HG02798 (cell line): ENCODE results near the gene DLK1.

Source experiments
- ATAC-seq: cut with Tn5 transposase; IDR thresholded peaks from one replicate; pipeline ENCODE4 v1.9.1; 2021; ENCODE audit warnings: mild to moderate bottlenecking; ENCODE audit not compliant: unreplicated experiment, poor library complexity

Gene DLK1

GRCh38 chr14:100773331-100774163, 46.9 kb downstream of the DLK1 start:
- no peak for ATAC-seq

DNA sequence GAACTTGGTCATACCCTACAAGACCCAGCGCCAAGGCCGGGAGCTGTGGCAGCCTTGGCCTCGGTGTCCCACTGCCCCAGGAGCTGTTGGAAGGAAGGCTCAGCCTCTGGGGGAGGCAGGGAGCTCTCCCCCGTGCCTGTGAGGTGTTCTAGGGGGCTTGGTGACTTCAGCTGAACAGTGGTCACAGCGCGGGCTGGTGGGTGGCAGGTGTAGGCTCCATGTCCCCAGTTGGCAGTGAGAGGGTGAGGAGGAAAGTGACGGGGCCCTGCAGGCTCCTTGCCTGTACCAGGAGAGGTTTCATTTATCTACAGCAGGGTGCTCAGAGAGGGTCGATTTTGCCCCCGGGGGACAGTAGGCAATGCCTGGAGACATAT, 47.5 kb downstream of the DLK1 start:
- no peak for ATAC-seq

DNA sequence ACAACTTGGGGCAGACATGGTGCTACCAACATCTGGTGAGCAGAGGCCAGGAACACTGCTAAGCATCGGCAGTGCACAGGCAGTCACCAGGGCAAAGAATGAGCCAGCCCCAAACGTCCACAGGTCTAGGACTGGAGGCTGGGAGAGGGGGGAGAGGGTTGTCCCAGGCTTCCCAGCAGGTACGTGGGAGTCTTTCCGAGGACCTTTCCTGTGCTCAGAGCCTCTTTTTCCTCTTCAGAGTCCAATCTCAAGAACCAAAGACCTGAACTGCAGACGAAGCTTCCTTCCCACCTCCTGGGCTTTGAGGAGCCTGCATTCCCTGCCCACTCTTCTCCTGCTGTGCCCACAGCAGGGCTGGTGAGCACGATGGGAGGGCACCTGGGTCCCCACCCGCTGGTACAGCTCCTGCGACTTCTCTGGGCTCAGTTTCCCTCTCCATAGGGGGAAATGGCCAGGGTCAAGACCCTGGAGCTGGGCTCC, 48.7 kb downstream of the DLK1 start:
- no peak for ATAC-seq

- ATAC-seq: no peak
Measured at GRCh38 chr14:100775831-100776591, 49.3 kb downstream of the DLK1 start.

DNA sequence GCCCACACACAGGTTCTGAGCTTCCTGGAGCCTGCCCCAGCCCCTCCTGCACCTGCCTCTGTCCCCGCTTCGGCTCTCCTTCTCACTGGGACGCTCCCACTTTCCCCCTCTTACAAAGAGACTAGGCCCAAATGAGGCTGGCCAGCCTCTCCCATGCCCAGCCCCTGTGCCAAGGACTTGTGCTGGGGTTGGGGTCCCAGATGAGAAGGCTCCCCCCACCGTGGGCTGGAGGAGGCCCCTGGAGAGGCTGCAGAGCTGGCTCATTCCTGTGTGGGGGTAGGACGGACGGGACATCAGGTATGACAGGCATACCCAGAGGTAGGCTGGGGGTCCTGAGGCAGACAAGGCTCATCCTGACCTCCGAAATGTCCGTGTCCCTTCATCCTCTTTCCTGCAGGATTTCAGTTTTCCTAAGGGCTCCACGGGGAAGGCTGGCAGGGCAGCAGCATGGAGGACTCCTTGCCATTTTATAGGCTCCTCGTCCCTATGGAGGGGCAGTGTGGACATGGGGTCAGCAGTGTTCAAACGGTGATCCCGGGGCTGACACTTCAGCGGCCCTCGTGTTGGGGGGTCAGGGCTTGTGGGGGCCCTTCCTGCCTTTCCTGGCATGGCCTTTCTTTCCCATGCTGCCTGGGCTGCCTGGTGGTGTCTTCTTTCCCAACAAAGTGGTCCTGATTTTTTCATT, 50.1 kb downstream of the DLK1 start:
- no peak for ATAC-seq

GRCh38 chr14:100777366-100777817, 50.7 kb downstream of the DLK1 start:
- ATAC-seq: no peak

DNA sequence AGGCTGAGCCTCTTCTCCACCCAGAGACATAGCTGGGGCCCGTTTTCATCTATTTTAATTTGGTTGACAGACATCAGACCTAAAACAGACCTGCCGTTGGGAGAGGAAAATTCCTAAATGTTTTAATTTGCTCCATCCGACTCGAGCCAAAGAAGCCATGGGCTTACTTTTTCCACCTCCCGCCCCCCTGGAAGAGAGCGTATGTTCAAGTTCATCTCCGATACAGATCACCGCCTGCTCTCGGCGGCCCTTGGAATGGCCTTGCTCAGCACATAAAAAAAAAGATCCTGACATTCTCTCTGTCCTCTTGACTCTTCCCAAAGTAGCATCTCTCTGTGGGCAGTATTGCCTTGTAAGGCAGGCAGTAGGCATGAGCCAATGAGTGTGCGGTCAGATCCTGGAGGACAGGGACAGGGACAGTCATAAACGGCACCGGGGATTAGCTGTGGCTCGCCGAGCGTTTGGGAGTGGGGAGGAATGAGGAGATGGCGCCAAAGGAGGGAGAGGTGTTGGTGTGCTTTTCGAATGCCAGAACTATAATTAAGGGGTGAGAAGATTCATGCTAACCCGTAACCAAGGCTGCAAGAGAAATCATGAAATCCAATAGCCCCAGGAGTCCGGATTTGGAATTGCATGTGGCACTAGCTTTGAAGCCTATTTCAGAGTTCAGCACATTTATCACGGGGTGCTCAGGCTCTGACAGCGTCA, 51.3 kb downstream of the DLK1 start:
- ATAC-seq: no peak

- no peak for ATAC-seq
Measured at GRCh38 chr14:100778526-100778882, 51.8 kb downstream of the DLK1 start.

DNA sequence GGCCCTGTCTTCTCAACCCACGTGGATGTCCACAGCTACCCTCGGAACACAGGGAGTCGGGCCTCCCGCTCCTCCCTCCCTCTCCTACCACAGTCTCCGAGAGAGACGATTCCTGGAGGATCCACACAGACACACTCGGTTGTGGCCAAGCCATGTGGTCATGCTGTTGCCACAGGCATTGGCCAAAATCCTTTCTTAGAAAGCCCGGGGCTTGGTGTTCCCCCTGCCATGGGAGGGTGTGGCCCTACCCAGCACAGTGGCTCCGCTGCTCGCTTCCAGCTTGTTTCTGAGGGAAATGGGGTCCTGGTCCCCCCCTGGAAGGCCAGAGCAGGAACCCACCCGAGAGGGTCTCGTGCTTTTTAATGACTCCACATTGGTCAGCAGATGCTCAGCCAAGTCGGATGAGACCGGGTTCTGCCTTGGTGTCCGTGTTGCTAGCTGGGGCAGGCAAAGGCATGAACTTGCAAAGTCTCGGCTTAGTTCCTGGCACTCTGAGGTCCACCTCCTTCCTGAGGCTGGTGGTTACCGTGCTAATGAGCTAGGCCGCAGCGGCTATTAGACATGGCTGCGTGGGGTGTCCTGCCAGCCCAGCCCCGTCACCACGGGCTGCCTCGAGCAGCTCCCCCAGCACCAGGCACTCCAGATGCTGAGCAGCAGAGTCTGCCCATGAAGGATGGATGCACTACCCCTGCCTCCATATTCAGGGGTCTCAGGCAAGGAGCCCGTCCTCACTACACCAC, 52.4 kb downstream of the DLK1 start:
- ATAC-seq: no peak

DNA sequence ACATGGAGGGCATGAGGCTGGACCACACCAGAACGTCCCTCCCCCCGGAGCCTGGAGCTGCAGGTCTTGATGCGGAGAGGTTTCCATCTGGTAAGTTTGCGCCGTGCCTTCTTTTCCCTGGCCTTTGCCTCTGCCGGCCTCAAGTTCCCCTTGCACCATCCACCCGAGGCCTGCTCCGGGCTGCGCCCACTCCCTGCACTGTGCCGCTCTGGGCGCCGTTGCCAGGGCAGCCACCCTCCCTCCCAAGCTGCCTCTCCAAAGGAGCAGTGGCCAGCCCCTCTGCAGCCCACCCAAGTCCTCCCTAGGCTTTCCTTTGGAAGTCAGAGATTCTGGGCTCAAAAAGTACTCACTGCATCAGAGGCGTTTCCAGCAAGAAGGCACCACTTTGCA, 53.0 kb downstream of the DLK1 start:
- ATAC-seq: no peak

DNA sequence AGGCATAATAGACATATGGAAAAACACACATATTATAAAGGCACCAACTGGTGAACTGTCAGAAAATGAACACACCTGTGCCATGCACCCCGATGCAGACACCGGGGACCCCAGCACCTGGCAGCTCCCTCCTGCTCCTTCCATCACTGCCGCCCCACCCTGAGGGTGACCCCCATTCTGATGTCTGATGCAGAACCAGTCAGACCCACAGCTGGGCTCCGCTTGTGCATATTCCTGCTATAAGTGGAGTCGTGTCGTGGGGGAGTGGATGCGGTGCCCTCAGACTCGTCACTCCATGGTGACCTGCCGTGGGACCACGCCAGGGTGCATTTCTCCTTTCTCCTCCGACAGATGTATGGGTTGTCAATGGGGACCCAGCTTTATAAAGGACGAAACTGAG, 53.6 kb downstream of the DLK1 start:
- ATAC-seq: no peak

GRCh38 chr14:100780646-100781355, 54.1 kb downstream of the DLK1 start:
- no peak for ATAC-seq

GRCh38 chr14:100781952-100782351, 55.3 kb downstream of the DLK1 start:
- no peak for ATAC-seq

DNA sequence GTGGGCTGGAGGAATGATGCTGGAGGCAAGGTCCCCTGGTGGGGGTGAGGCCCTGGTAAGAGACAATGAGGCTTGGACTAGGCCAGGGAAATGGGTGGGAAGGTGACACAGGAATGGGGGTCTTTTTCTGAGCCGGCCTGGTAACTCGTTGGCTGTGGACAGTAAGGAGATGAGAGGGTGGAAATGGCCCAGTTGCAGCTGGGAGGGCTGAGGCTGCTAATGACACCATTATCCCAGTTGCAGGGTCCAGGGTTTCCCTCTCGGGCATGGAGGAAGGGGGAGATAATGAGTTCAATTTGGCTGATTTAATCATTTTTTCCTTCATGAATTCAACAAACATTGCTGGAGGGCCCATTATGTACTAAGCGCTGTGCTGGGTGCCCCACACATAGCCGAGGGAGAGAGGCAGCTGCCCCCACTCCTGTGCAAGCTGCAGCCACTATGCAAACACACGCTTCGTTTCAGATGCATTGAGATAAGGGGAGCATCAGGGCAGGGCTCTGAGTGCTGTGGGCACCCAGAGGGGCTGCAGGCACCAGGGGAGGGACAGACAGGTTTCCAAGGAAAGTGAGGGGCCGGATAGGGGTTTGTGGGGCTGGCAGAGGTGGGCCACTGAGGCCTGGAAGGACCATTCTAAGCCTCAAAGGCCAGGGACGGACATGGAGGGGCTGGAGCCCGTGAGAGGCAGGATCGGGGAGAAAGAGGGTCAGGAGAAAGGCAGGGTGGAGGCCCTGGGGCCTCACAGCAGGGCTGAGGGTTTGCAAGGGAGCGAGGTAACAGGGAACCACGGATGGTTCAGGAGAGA, 56.0 kb downstream of the DLK1 start:
- ATAC-seq: no peak

- ATAC-seq: no peak
Measured at GRCh38 chr14:100783630-100784370, 57.1 kb downstream of the DLK1 start.

DNA sequence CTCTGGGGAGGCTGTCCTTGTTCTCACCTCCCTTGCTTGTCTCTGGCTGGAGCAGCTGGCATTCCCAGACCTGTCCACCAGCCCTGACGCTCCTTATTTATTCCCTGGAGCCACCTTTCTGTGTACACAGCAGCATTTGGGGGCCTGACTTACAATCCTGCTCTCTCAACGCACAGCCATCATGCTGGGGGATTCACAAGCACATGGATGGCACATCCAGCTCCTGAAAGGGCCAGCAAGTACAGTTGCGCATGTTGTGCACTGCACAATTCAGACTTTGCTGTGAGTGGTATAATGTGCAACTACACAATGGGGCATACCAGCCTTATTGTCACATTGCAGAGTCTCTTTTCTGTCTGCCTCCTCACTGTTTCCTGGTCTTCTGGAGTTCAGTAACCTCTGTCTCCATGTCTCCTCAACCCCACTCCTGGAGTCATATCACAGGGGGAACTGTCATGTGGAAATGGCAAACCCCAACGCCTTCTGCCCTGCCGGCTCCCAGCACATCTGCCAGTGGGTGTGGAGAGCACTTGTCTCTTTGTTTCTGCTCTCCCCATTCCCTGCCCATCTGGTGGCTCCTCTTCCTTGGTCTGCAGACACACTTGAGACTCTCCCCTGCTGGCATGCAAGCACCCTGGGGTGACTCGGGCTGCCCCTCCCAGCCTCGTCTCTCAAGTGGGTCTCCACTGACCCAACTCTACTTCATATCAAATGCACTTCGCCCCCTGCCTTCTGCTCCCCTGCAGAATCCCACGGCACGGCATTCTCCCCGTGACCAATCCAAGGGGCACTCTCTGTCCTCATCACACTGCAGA, 58.0 kb downstream of the DLK1 start:
- ATAC-seq: no peak

DNA sequence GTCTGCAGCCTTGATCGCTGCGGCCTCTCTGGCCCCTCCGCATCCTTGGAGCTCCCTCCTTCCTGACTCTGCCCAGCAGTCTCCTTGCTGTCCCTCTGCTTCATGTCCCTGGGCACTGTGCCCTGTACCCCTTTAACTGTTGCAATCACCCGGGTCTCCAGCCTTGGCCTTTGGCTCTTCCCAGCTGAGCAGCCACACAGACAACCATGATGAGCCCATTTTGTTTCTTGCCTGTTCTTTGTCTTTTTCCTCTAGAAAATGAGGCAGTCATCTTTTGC, 58.6 kb downstream of the DLK1 start:
- ATAC-seq: no peak
